Keratinocyte (primary cell): ENCODE measurements around the gene GSX1. TPM values are rescaled to one million over a fixed set of nuclear protein-coding genes. Genes with fewer than 3 reads are reported as not detected.

Experiments
- DNase-seq: peaks from one replicate; pipeline ENCODE4 v3.0.0-alpha.2; 2011; ENCODE audit warnings: low read depth, missing footprints, low spot score
- FAIRE-seq: peaks from 2 replicates; lab custom pipeline; 2011; peaks lifted over from hg19 to GRCh38; lab: Jason Lieb, UNC
- H2AFZ ChIP-seq: 2 replicates; pipeline ENCODE4 v1.6.0; 2012; ENCODE audit warnings: low read length, control low read depth, inconsistent platforms; ENCODE audit not compliant: control insufficient read depth
- H3K27ac ChIP-seq: 2 replicates; pipeline ENCODE4 v1.5.1; 2011; ENCODE audit warnings: low read length; ENCODE audit not compliant: control insufficient read depth, insufficient read depth
- H3K27me3 ChIP-seq: 3 replicates; pipeline ENCODE4 v1.6.0; 2011; ENCODE audit warnings: low read length; ENCODE audit not compliant: control insufficient read depth, insufficient read depth; ENCODE audit errors: extremely low read depth
- H3K36me3 ChIP-seq, 2 experiments: 2 replicates in 1 of 2; 3 replicates in 1 of 2; pipeline ENCODE4 v1.5.1; 2011; ENCODE audit warnings: low read length in 2 of 2, mild to moderate bottlenecking in 1 of 2; ENCODE audit not compliant: control insufficient read depth in 2 of 2, insufficient read depth in 2 of 2; ENCODE audit errors: extremely low read depth in 1 of 2
- H3K4me1 ChIP-seq: 3 replicates; pipeline ENCODE4 v1.5.1; 2011; ENCODE audit warnings: low read length; ENCODE audit not compliant: control insufficient read depth, insufficient read depth; ENCODE audit errors: extremely low read depth
- H3K4me2 ChIP-seq: 3 replicates; pipeline ENCODE4 v1.6.0; 2011; ENCODE audit warnings: low read depth, low read length; ENCODE audit not compliant: control insufficient read depth, insufficient read depth; ENCODE audit errors: extremely low read depth
- H3K4me3 ChIP-seq, 3 experiments: fragments of 200-600 bp in 1 of 3; sonication (generic) in 1 of 3; 2 replicates in 2 of 3; 3 replicates in 1 of 3; pipeline ENCODE4 v1.5.1; 2011 to 2016; ENCODE audit warnings: low read length in 3 of 3, mild to moderate bottlenecking in 3 of 3, control low read depth in 2 of 3, inconsistent platforms in 1 of 3, low read depth in 1 of 3, mixed read lengths in 1 of 3, mixed run types in 1 of 3, moderate library complexity in 1 of 3; ENCODE audit not compliant: control insufficient read depth in 2 of 3, insufficient read depth in 2 of 3; ENCODE audit errors: extremely low read depth in 1 of 3
- H3K79me2 ChIP-seq: 2 replicates; pipeline ENCODE4 v1.6.0; 2012; ENCODE audit warnings: low read length; ENCODE audit not compliant: control insufficient read depth, insufficient read depth
- H3K9ac ChIP-seq: 3 replicates; pipeline ENCODE4 v1.6.0; 2011; ENCODE audit warnings: low read length; ENCODE audit not compliant: control insufficient read depth, insufficient read depth; ENCODE audit errors: extremely low read depth
- H3K9me1 ChIP-seq: 3 replicates; pipeline ENCODE4 v1.6.0; 2011; ENCODE audit warnings: low read length; ENCODE audit not compliant: control insufficient read depth, insufficient read depth; ENCODE audit errors: extremely low read depth
- H3K9me3 ChIP-seq: 2 replicates; pipeline ENCODE4 v1.5.1; 2012; ENCODE audit warnings: low read depth, low read length; ENCODE audit not compliant: control insufficient read depth
- H4K20me1 ChIP-seq: 3 replicates; pipeline ENCODE4 v1.6.0; 2011; ENCODE audit warnings: low read length; ENCODE audit not compliant: control insufficient read depth, insufficient read depth; ENCODE audit errors: extremely low read depth
- EZH2 ChIP-seq: IDR thresholded peaks from one replicate; pipeline ENCODE4 v1.6.1; 2012; ENCODE audit warnings: inconsistent platforms, mild to moderate bottlenecking, low read length, moderate library complexity
- dilution Hi-C: fragments of 300-500 bp; cut with MboI; formaldehyde crosslinking; loops from one replicate; pipeline ENCODE4 v1.7.0; 2020; ENCODE audit warnings: low sequenced_read_pairs; ENCODE audit not compliant: extremely low pct_ligation_motif_present
- polyA plus RNA-seq, 5 experiments: library from polyadenylated mRNA; depleted of rRNA in 3 of 5; stranded (reverse) in 3 of 5; stranded (forward) in 1 of 5; unstranded in 1 of 5; fragments of >200 nt; gene quantifications; 1 replicate in 1 of 5; 2 replicates in 3 of 5; 3 replicates in 1 of 5; pipeline versions ENCODE4 v1.2.1 to v1.2.3, GENCODE V29; 2011 to 2012; ENCODE audit warnings: missing spikeins in 2 of 5, low read depth in 1 of 5, low replicate concordance in 1 of 5
- TF ChIP-seq, protein P1 (sequence below), 3 experiments: IDR thresholded peaks in 1 of 3; conservative IDR thresholded peaks in 1 of 3; optimal IDR thresholded peaks in 1 of 3; 2 replicates in 2 of 3; 3 replicates in 1 of 3; pipeline versions ENCODE3 to v1.5.1; 2011; ENCODE audit warnings: low read length in 3 of 3, mild to moderate bottlenecking in 3 of 3, moderate library complexity in 2 of 3, control low read depth in 1 of 3, inconsistent platforms in 1 of 3; ENCODE audit not compliant: insufficient read depth in 2 of 3; ENCODE audit errors: extremely low read depth in 1 of 3

Gene GSX1
- polyA plus RNA-seq, 1 donor (not counting 4 experiments of a cell fraction or from before 2014, with no cell fraction given) = not detected

DNA sequence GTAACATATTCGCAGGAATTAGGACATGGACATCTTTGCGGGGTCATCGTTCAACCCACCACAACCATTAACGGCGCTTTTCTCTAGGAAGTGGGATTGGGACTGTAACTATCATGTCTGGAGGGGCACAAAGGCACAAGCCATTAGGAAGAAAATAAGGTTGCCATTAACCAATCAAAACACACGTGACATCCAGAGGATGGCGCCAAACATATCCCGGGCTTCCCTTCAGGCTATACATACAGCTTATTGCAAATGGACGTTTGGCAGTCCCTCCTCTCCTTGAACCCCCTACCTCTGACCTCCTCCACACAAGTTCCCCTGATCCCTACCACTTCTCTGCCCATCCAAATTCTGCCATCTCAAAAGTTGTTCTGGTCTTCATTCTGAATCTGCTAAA, 26.6 kb upstream of the GSX1 start:
- H4K20me1 ChIP-seq = no peaks in the 10 kb centered on the region
- no peaks in the 10 kb centered on the region for H3K9me1 ChIP-seq
- no peak for FAIRE-seq
- H3K4me2 ChIP-seq = no peak overlapping the region
- no peaks in the 10 kb centered on the region for H3K9me3 ChIP-seq
- H3K79me2 ChIP-seq = no peaks in the 10 kb centered on the region
- H3K4me1 ChIP-seq = no peaks in the 10 kb centered on the region
- H3K4me3 ChIP-seq = no peak overlapping the region
- H3K9ac ChIP-seq = no peak overlapping the region
- no peak for DNase-seq
- no peak overlapping the region for H2AFZ ChIP-seq
- no peak overlapping the region for H3K27ac ChIP-seq
- no peaks in the 10 kb centered on the region for H3K36me3 ChIP-seq
- dilution Hi-C loops = no loop called here
- H3K27me3 ChIP-seq = no peaks in the 10 kb centered on the region
- TF ChIP-seq EZH2 = no peak
- TF ChIP-seq, protein P1, sequence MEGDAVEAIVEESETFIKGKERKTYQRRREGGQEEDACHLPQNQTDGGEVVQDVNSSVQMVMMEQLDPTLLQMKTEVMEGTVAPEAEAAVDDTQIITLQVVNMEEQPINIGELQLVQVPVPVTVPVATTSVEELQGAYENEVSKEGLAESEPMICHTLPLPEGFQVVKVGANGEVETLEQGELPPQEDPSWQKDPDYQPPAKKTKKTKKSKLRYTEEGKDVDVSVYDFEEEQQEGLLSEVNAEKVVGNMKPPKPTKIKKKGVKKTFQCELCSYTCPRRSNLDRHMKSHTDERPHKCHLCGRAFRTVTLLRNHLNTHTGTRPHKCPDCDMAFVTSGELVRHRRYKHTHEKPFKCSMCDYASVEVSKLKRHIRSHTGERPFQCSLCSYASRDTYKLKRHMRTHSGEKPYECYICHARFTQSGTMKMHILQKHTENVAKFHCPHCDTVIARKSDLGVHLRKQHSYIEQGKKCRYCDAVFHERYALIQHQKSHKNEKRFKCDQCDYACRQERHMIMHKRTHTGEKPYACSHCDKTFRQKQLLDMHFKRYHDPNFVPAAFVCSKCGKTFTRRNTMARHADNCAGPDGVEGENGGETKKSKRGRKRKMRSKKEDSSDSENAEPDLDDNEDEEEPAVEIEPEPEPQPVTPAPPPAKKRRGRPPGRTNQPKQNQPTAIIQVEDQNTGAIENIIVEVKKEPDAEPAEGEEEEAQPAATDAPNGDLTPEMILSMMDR (optimal IDR thresholded peaks at IDR 0.05 in 1 of 3, IDR thresholded peaks at IDR 0.05 in 1 of 3, conservative IDR thresholded peaks at IDR 0.05 in 1 of 3; ENCODE audit: extremely low read depth in 1 of 3, insufficient read depth in 2 of 3, low read length in 3 of 3) = peak in 1 of 3 experiments; percentile 13

DNA sequence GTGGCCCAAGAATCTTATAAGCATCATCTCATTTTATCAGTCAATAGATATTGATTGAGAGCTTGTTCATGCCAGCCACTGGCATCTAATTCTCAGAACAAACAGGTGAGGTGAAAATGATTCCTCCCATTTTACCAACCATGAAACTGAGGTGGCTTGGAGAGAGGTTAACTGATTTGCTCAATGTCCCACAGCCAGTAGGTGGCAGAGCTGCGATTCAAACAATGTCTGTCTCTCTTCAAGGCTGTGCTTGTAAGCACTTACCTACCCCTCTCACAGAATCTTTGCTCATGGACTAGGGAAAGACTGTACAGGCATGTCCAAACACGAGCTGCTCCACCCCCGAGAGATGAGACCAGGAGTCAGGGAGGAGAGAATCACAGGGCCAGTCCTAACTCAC, 21.5 kb upstream of the GSX1 start:
- Histone ChIP-seq H3K9ac (no peak overlapping the region), H3K79me2 (no peaks in the 10 kb centered on the region), H3K9me1 (no peaks in the 10 kb centered on the region), H3K27me3 (peaks cover 10% of the 10 kb centered on the region), H3K36me3 (no peaks in the 10 kb centered on the region), H3K9me3 (no peaks in the 10 kb centered on the region), H3K4me3 (no peak overlapping the region), H3K4me1 (no peaks in the 10 kb centered on the region), H3K27ac (no peak overlapping the region), H4K20me1 (no peaks in the 10 kb centered on the region), H3K4me2 (peak overlapping the region; percentile 12), H2AFZ (no peak overlapping the region)
- FAIRE-seq (peak; percentile 93), DNase-seq (peak; percentile 52)
- dilution Hi-C loops = no loop called here
- TF ChIP-seq EZH2 = no peak
- TF ChIP-seq, protein P1 (optimal IDR thresholded peaks at IDR 0.05 in 1 of 3, IDR thresholded peaks at IDR 0.05 in 1 of 3, conservative IDR thresholded peaks at IDR 0.05 in 1 of 3; ENCODE audit: extremely low read depth in 1 of 3, insufficient read depth in 2 of 3, low read length in 3 of 3) = peak; percentile 71 to 90 (median 73)
